Measurements from ENCODE around the gene AUTS2.

- TF ChIP-seq CTCF (IDR thresholded peaks at IDR 0.05) (no peak), ATF2 (CRISPR knock-in tag; IDR thresholded peaks at IDR 0.05; ENCODE audit: borderline replicate concordance, low read depth) (no peak), ZNF138 (CRISPR knock-in tag; conservative IDR thresholded peaks at IDR 0.05) (no peak), SP1 (CRISPR knock-in tag; conservative IDR thresholded peaks at IDR 0.05) (no peak), ZMAT4 (CRISPR knock-in tag; IDR thresholded peaks at IDR 0.05) (no peak), E2F1 (CRISPR knock-in tag; IDR thresholded peaks at IDR 0.05) (no peak), KAT7 (CRISPR knock-in tag; IDR thresholded peaks at IDR 0.05; ENCODE audit: borderline replicate concordance) (no peak), CBFB (CRISPR knock-in tag; IDR thresholded peaks at IDR 0.05; ENCODE audit: low read depth) (no peak), GTF2I (CRISPR knock-in tag; conservative IDR thresholded peaks at IDR 0.05) (no peak), MAX (CRISPR knock-in tag; IDR thresholded peaks at IDR 0.05) (no peak), ZBTB21 (CRISPR knock-in tag; IDR thresholded peaks at IDR 0.05; ENCODE audit: borderline replicate concordance) (no peak), CREB1 (CRISPR knock-in tag; IDR thresholded peaks at IDR 0.05) (no peak), IRF2 (CRISPR knock-in tag; IDR thresholded peaks at IDR 0.05; ENCODE audit: borderline replicate concordance, low read depth) (no peak)
These were observed 150.3 kb downstream of the AUTS2 start for GRCh38 chr7:69748530-69748929.
